ENCODE measurements around the gene RPS16. TPM values are rescaled to one million over a fixed set of nuclear protein-coding genes. Genes with fewer than 3 reads are reported as not detected.
A peak's percentile ranks its signal among the peaks of the same experiment; 100 is the strongest.

The RPS16 gene
- total and polyA plus RNA-seq, 2 of the 13 experiments (the other 11 are each of a cell fraction or from before 2014, with no cell fraction given), result 488 to 2,583 TPM

- TF ChIP-seq PITX1 (CRISPR knock-in tag; IDR thresholded peaks at IDR 0.05) (peak; percentile 63; the same call in 1 of the 2 replicates), ZNF878 (CRISPR knock-in tag; IDR thresholded peaks at IDR 0.05) (no peak; the same call in 1 of the 2 replicates), NFIC (IDR thresholded peaks at IDR 0.05; ENCODE audit: low read length) (no peak), GPN1 (CRISPR knock-in tag; IDR thresholded peaks at IDR 0.05; ENCODE audit: borderline replicate concordance) (no peak), ZBTB10 (CRISPR knock-in tag; IDR thresholded peaks at IDR 0.05; ENCODE audit: borderline replicate concordance) (no peak), TOE1 (CRISPR knock-in tag; IDR thresholded peaks at IDR 0.05) (0 out of 2 replicates have a peak, but pooled peaks have one; percentile 54), PAXIP1 (CRISPR knock-in tag; conservative IDR thresholded peaks at IDR 0.05) (peak; percentile 63), ZBTB1 (CRISPR knock-in tag; IDR thresholded peaks at IDR 0.05; ENCODE audit: borderline replicate concordance) (no peak), ZNF646 (CRISPR knock-in tag; IDR thresholded peaks at IDR 0.05) (no peak), SSRP1 (CRISPR knock-in tag; IDR thresholded peaks at IDR 0.05) (no peak), ZNF598 (CRISPR knock-in tag; IDR thresholded peaks at IDR 0.05; ENCODE audit: borderline replicate concordance) (peak; percentile 90; the same call in 1 of the 2 replicates), SNAPC2 (CRISPR knock-in tag; IDR thresholded peaks at IDR 0.05) (peak; percentile 43; the same call in 1 of the 2 replicates), ZNF780A (CRISPR knock-in tag; IDR thresholded peaks at IDR 0.05) (peak; percentile 74; the same call in 1 of the 2 replicates), ATAD3A (CRISPR knock-in tag; IDR thresholded peaks at IDR 0.05) (no peak), CEBPB (IDR thresholded peaks at IDR 0.05; ENCODE audit: borderline replicate concordance, low read depth, low read length) (no peak), ZNF576 (CRISPR knock-in tag; IDR thresholded peaks at IDR 0.05) (no peak)
These were observed at the start of gene RPS16 (continued) for GRCh38 chr19:39435499-39436349.

Data from HepG2 (cell line).